Measurements from ENCODE around the gene UNKL.

UNKL gene

DNA sequence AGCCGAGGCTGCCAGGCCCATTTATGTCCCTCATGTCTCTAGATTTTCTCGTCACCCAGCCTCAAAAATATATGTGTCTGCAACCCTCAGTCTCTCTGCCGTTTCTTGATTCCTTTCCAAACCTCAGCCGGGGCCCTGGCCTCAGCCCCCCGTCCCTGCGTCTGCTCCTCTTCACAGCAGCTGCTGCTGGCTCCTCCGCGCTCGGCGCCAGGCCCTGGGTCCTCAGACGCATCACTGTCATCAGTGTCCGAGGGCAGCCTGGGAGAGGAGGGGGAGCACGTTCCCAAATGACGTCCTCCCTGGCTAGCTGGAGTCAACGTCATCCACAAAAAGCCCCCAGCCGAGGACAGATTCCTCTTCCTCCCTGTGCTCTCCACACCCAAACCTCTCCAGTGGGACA is 65.2 kb downstream of the UNKL start:
- Mint-ChIP-seq H3K9me3 (peaks cover 2% of the 10 kb centered on the region), H3K27ac (no peak overlapping the region), H3K4me3 (peak overlapping the region; percentile 60 to 78 (median 68)), H3K27me3 (ENCODE audit: low read depth) (peaks cover 5% of the 10 kb centered on the region), H3K36me3 (ENCODE audit: low read depth) (no peaks in the 10 kb centered on the region), H3K4me1 (peaks cover 16% of the 10 kb centered on the region)
- TF ChIP-seq, protein P1, sequence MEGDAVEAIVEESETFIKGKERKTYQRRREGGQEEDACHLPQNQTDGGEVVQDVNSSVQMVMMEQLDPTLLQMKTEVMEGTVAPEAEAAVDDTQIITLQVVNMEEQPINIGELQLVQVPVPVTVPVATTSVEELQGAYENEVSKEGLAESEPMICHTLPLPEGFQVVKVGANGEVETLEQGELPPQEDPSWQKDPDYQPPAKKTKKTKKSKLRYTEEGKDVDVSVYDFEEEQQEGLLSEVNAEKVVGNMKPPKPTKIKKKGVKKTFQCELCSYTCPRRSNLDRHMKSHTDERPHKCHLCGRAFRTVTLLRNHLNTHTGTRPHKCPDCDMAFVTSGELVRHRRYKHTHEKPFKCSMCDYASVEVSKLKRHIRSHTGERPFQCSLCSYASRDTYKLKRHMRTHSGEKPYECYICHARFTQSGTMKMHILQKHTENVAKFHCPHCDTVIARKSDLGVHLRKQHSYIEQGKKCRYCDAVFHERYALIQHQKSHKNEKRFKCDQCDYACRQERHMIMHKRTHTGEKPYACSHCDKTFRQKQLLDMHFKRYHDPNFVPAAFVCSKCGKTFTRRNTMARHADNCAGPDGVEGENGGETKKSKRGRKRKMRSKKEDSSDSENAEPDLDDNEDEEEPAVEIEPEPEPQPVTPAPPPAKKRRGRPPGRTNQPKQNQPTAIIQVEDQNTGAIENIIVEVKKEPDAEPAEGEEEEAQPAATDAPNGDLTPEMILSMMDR (IDR thresholded peaks at IDR 0.05; ENCODE audit: unreplicated experiment in 3 of 3) = no peak

DNA sequence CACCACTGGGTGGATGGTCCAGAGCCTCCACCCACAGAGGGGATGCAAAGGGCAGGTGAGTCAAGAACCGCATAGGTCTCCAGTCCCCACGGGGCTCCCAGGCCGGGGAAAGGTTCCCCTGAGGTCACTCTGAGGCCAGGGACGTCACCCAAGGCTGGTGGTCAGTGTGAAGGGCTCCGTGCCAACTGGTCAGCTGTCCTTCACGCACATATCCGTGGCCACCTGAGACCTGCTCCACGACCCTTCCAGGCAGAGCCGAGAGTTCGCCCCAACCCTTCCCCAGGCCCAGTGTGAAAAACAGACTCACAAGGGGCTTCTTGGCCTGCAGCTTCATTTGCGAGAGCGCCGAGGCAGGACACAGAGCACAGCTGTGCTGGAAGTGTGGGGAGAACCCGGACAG is 65.6 kb downstream of the UNKL start:
- Mint-ChIP-seq H3K4me1 (peaks cover 16% of the 10 kb centered on the region), H3K27me3 (ENCODE audit: low read depth) (peaks cover 10% of the 10 kb centered on the region), H3K27ac (no peak overlapping the region), H3K4me3 (peak overlapping the region; percentile 37 to 68 (median 60)), H3K36me3 (ENCODE audit: low read depth) (no peaks in the 10 kb centered on the region), H3K9me3 (peaks cover 2% of the 10 kb centered on the region)
- TF ChIP-seq, protein P1 (IDR thresholded peaks at IDR 0.05; ENCODE audit: unreplicated experiment in 3 of 3) = no peak

DNA sequence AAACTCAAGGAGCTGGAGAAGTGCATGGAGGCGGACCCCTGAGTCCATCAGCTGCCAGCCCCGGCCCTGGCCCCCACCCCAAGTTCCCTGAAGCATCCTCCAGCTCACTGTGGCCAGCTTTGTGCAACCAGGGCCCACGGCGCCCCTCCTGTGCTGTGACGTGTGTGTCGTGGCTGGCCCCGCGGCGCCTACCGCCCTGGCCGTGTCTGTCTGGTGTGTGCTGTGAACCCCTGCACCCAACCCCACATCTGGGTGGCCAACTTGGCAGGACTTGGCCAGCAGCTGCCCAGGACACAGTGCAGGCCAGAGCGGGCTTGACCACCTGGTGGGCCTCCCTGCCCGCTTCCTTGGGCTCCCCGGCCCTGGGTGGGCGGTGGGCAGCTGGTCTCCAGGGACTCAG is 66.1 kb downstream of the UNKL start:
- no peak overlapping the region for H3K27ac Mint-ChIP-seq
- peak overlapping the region; percentile 37 to 68 (median 60) for H3K4me3 Mint-ChIP-seq
- H3K36me3 Mint-ChIP-seq (ENCODE audit: low read depth) = no peaks in the 10 kb centered on the region
- peaks cover 14% of the 10 kb centered on the region for H3K27me3 Mint-ChIP-seq (ENCODE audit: low read depth)
- TF ChIP-seq, protein P1 (IDR thresholded peaks at IDR 0.05; ENCODE audit: unreplicated experiment in 3 of 3) = no peak
- H3K9me3 Mint-ChIP-seq = peaks cover 2% of the 10 kb centered on the region
- peaks cover 12% of the 10 kb centered on the region for H3K4me1 Mint-ChIP-seq

DNA sequence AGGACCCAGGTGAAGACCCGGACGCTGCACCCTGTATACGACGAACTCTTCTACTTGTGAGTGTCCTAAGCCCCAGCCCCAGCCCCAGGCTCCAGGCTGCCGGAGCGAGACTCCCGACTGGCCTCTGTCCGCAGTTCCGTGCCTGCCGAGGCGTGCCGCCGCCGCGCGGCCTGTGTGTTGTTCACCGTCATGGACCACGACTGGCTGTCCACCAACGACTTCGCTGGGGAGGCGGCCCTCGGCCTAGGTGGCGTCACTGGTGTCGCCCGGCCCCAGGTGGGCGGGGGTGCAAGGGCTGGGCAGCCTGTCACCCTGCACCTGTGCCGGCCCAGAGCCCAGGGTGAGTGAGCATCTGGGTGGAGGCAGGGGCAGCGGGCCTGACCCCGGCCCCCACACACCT is 66.5 kb downstream of the UNKL start:
- H3K27me3 Mint-ChIP-seq (ENCODE audit: low read depth) = peaks cover 19% of the 10 kb centered on the region
- no peak overlapping the region for H3K4me3 Mint-ChIP-seq
- TF ChIP-seq, protein P1 (IDR thresholded peaks at IDR 0.05; ENCODE audit: unreplicated experiment in 3 of 3) = no peak
- no peak overlapping the region for H3K27ac Mint-ChIP-seq
- H3K36me3 Mint-ChIP-seq (ENCODE audit: low read depth) = no peaks in the 10 kb centered on the region
- H3K4me1 Mint-ChIP-seq = peaks cover 11% of the 10 kb centered on the region
- peaks cover 2% of the 10 kb centered on the region for H3K9me3 Mint-ChIP-seq

- Mint-ChIP-seq H3K4me1 (peaks cover 8% of the 10 kb centered on the region), H3K27ac (no peak overlapping the region), H3K4me3 (no peak overlapping the region), H3K9me3 (no peaks in the 10 kb centered on the region), H3K27me3 (ENCODE audit: low read depth) (peaks cover 21% of the 10 kb centered on the region), H3K36me3 (ENCODE audit: low read depth) (no peaks in the 10 kb centered on the region)
- TF ChIP-seq, protein P1 (IDR thresholded peaks at IDR 0.05; ENCODE audit: unreplicated experiment in 3 of 3) = no peak
These were observed 67.1 kb downstream of the UNKL start for GRCh38 chr16:1347286-1347855.

All from nephron (organoid).